ENCODE measurements around the gene EPC1.

Gene EPC1

DNA sequence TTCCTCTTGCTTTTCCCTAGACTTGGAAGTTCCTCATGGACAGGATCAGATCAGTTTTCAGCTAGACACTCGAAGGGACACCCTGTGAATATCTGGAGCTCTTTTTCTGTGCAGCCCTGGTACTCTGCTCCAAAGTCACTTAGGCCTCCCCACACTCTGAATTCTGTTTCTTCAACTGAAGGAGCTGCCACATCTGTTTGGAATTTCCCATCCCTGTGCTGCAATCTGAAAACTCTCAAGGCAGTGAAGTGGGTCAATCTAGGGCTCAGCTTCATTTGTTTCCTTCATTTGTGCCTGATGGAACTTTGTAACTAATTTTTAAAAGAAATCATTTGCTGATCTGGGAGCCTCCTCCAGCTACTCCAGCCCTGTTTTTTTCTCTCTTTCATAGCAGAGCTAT is 9.6 kb downstream of the EPC1 start:
- no peak for DNase-seq (ENCODE audit: low read depth, low spot score)

- no peak for DNase-seq (ENCODE audit: low read depth, low spot score)
Observed at GRCh38 chr10:32333849-32334248, 13.1 kb downstream of the EPC1 start.

GRCh38 chr10:32332299-32332750 is 14.6 kb downstream of the EPC1 start:
- DNase-seq (ENCODE audit: low read depth, low spot score): no peak

DNA sequence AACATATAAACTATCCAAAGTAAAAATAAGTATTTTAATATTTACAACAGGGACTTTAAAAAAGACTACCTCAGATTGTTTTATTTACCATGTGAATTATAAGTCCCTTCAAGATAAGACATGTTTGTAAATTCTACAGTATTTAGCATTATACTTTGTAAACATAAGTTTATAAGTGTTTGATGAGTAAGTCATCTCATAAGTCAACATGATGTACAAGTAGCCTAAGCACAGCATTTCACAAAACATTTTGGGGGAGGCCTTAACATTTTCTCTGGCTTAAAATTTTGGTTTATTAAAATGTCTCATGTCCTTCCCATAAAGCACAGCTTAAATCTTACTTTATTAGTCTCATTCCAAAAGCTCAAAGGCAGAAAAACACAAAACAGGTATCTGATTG is 15.4 kb downstream of the EPC1 start:
- no peak for DNase-seq (ENCODE audit: low read depth, low spot score)

DNA sequence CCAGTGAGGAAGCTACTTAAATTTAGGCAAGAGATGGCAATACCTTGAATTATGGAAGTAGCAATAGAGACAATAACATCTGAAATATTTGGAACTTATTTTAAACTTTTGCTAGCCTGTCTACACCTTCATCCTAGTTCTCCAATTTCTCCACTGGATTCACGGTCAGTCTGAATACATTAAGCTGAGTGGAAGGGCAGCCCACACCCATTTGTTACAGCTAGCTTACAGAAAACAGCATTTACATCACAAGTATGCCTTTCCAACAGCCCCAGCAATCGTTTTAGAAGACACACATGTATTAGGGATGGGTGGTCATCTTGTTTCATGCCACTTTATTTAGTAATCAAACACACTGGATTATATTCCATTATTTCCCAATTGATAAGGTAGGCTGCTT is 16.7 kb downstream of the EPC1 start:
- DNase-seq (ENCODE audit: low read depth, low spot score): no peak

DNA sequence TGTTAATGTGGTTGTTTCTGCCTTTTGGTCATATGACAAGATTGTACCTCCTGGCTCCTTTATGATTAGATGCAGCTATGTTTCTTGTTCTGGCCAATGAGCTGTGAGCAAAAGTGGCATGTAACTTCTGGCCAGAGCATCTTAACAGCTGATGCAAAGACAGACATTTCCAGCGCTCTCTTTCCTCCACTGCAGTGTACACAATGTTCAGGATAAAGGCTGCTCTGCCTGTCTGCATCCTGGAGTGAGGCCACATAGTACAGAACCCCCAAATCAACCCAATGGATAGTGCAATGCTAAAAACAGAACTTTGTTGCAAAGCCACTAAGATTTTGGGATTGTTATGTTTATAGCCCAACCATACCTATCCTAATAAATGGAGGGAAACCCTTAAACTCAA is 17.9 kb downstream of the EPC1 start:
- DNase-seq (ENCODE audit: low read depth, low spot score): no peak

DNA sequence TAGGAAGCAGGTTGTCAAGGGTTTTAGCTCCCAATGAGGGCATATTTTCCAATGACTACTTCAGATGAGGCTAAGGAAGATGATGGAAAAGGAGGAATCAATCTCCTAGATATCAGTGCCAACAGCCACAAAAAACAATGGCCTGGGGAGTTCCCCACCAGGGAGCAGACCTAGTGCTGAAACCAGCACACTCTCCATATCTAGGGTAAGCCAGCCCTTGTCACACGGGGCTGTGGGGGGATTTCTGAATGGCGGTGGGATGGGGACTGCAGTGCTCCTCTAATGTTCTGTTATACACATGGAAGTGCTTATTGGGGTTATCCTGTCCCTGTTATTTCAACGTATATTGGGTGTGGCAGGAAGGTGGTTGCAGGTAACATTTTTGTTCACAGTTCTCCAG is 18.5 kb downstream of the EPC1 start:
- DNase-seq (ENCODE audit: low read depth, low spot score): no peak

DNA sequence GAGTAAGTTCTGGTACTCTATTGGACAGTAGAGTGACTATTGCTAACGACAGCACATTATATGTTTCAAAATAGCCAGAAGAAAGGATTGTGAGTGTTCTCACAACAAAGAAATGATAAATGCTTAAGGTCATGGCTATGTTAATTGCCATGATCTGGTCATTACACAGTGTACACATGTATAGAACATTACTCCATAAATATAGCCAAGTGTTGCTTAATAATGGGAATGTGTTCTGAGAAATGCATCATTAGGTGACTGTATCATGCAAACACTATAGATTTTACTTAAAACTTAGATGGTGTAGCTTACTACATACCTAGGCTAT is 19.6 kb downstream of the EPC1 start:
- no peak for DNase-seq (ENCODE audit: low read depth, low spot score)

GRCh38 chr10:32326680-32327363 is 20.1 kb downstream of the EPC1 start:
- no peak for DNase-seq (ENCODE audit: low read depth, low spot score)

DNA sequence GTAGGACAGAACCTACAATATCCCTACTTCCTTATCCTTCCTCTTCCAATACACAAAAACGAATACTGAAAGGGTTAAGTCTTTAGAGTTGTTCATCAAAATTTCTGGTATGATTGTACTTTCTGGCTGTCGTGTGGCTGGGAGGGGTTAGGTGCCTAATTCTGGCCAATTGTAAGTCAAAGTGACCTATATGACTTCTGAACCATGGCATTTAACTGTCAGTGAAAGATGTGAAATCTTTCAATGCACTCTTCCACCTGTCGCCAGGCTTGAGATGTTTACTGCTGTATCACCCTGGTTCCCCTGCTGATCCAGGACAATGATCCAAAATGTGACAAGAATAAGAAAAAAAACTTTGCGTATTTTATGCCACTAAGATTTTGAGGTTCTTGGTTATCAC is 20.8 kb downstream of the EPC1 start:
- no peak for DNase-seq (ENCODE audit: low read depth, low spot score)

- no peak for DNase-seq (ENCODE audit: low read depth, low spot score)
Observed at GRCh38 chr10:32323051-32323450, 23.9 kb downstream of the EPC1 start.

- no peak for DNase-seq (ENCODE audit: low read depth, low spot score)
Observed at GRCh38 chr10:32321016-32321631, 25.8 kb downstream of the EPC1 start.

- DNase-seq (ENCODE audit: low read depth, low spot score): no peak
Observed at GRCh38 chr10:32318476-32318896, 28.5 kb downstream of the EPC1 start.

- no peak for DNase-seq (ENCODE audit: low read depth, low spot score)
Observed at GRCh38 chr10:32317795-32318357, 29.1 kb downstream of the EPC1 start.

- DNase-seq (ENCODE audit: low read depth, low spot score): no peak
Observed at GRCh38 chr10:32315424-32315823, 31.5 kb downstream of the EPC1 start.

GRCh38 chr10:32314588-32314987 is 32.4 kb downstream of the EPC1 start:
- DNase-seq (ENCODE audit: low read depth, low spot score): no peak

- DNase-seq (ENCODE audit: low read depth, low spot score): no peak
Observed at GRCh38 chr10:32308027-32308603, 38.8 kb downstream of the EPC1 start.

- DNase-seq (ENCODE audit: low read depth, low spot score): no peak
Observed at GRCh38 chr10:32307609-32308008, 39.3 kb downstream of the EPC1 start.

DNA sequence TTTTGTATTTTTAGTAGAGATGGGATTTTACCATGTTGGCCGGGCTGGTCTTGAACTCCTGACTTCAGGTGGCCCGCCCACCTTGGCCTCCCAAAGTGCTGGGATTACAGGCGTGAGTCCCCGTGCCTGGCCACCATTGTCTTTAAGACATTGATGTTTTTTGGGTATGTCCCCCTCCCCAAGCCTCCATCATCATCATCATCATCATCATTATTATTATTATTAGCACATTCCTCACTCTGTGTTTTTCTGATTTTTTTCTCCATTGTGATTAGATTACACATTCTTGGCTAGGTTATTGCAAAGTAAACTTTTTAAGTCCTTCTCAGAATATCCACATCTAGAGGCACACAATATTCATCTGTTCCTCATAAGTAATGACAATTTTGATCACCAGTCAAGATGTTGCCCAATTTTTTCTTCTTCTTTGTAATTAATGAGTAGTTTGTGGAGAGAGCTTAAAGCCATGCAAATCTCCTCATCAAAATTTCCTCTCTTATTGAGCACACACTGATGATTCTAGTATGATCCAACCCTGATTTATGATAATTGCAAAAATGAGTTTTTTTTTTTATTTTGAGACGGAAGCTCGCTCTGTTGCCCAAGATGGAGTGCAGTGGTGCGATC is 47.5 kb downstream of the EPC1 start:
- DNase-seq (ENCODE audit: low read depth, low spot score): no peak

GRCh38 chr10:32298075-32298812 is 48.7 kb downstream of the EPC1 start:
- no peak for DNase-seq (ENCODE audit: low read depth, low spot score)

- DNase-seq (ENCODE audit: low read depth, low spot score): no peak
Observed at GRCh38 chr10:32295027-32295426, 51.9 kb downstream of the EPC1 start.

DNA sequence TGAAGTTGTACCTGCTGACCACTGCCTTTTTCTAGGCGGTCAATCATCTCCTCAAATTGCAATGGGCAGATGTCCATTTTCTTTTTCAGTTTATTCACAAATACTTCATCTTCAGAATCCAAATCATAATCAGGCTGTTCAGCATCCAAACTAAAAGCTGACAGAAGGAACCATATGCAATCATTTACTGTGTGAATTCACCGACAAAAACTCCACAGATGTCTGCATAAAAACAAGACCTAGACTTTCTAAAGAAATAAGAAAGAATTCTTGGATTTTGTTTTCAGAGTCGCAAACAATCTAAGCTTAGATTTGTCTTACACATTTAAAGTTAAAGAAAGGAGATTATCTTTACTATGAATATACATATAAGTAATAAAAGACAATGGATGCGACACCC is 53.4 kb downstream of the EPC1 start:
- DNase-seq (ENCODE audit: low read depth, low spot score): no peak
